Urinary bladder (tissue), 4 donors: Measurements from ENCODE around the gene COPS8. TPM values are rescaled to one million over a fixed set of nuclear protein-coding genes. Genes with fewer than 3 reads are reported as not detected.

Experiments used
- DNase-seq: peaks from one replicate; pipeline ENCODE4 v3.0.0-alpha.2; 2015; ENCODE audit errors: extremely low spot score
- H3K27ac ChIP-seq: one replicate; pipeline ENCODE4 v1.5.1; 2013; ENCODE audit warnings: low read depth, mild to moderate bottlenecking, moderate library complexity
- H3K36me3 ChIP-seq: one replicate; pipeline ENCODE4 v1.6.1; 2013; ENCODE audit warnings: mild to moderate bottlenecking, moderate library complexity; ENCODE audit not compliant: insufficient read depth
- H3K4me1 ChIP-seq: one replicate; pipeline ENCODE4 v1.6.1; 2013; ENCODE audit warnings: mild to moderate bottlenecking, moderate library complexity; ENCODE audit not compliant: insufficient read depth
- H3K4me3 ChIP-seq: one replicate; pipeline ENCODE4 v1.5.1; 2013; ENCODE audit warnings: low read depth, low read length
- WGBS: extraction: QIAGEN DNeasy Blood & Tissue Kit; methylation state at CpG from one replicate; pipeline ENCODE4 v1.1.7; 2013; 5-methylcytosine and 5-hydroxymethylcytosine counted together
- polyA plus RNA-seq: library from polyadenylated mRNA; stranded (reverse); fragments of 200-250 nt; gene quantifications from one replicate; pipeline ENCODE4 v1.2.3, GENCODE V29; 2013
- total RNA-seq: library from RNA; depleted of rRNA; stranded (reverse); fragments of >200 nt; gene quantifications from one replicate; pipeline ENCODE4 v1.2.3, GENCODE V29; 2014
- donor health status: healthy with polysubstance abuse.
- donor health status: healthy.

The COPS8 gene
- total and polyA plus RNA-seq, 2 donors, result 58.7 to 97.0 TPM

- H3K36me3 ChIP-seq, result peaks cover 6% of the 10 kb centered on the region
- H3K27ac ChIP-seq, result no peak overlapping the region
- DNase-seq, result no peak
- WGBS, result 88% methylated on average over 4 of the region's 4 CpGs
- H3K4me3 ChIP-seq, result no peak overlapping the region
- H3K4me1 ChIP-seq, result no peaks in the 10 kb centered on the region
These were observed 12.4 kb downstream of the COPS8 start for GRCh38 chr2:237097911-237098702.

GRCh38 chr2:237099804-237100203, 14.1 kb downstream of the COPS8 start:
- no peak for DNase-seq
- no peaks in the 10 kb centered on the region for H3K4me1 ChIP-seq
- H3K27ac ChIP-seq, result no peak overlapping the region
- peaks cover 3% of the 10 kb centered on the region for H3K36me3 ChIP-seq
- H3K4me3 ChIP-seq, result no peak overlapping the region
- WGBS, result 90% methylated on average over 3 of the region's 3 CpGs

- no peaks in the 10 kb centered on the region for H3K4me1 ChIP-seq
- DNase-seq, result no peak
- 92% methylated on average over 6 of the region's 6 CpGs for WGBS
- no peaks in the 10 kb centered on the region for H3K36me3 ChIP-seq
- H3K27ac ChIP-seq, result no peak overlapping the region
- no peak overlapping the region for H3K4me3 ChIP-seq
These were observed 15.7 kb downstream of the COPS8 start for GRCh38 chr2:237101118-237101979.

GRCh38 chr2:237102428-237102827, 16.7 kb downstream of the COPS8 start:
- H3K4me1 ChIP-seq, result no peaks in the 10 kb centered on the region
- 92% methylated on average over 3 of the region's 3 CpGs for WGBS
- no peak overlapping the region for H3K27ac ChIP-seq
- no peak for DNase-seq
- H3K4me3 ChIP-seq, result no peak overlapping the region
- no peaks in the 10 kb centered on the region for H3K36me3 ChIP-seq

GRCh38 chr2:237109421-237109934, 23.8 kb downstream of the COPS8 start:
- Histone ChIP-seq H3K27ac (no peak overlapping the region), H3K4me1 (no peaks in the 10 kb centered on the region), H3K36me3 (no peaks in the 10 kb centered on the region), H3K4me3 (no peak overlapping the region)
- DNase-seq, result no peak
- WGBS, result 95% methylated on average over 4 of the region's 4 CpGs

- no peaks in the 10 kb centered on the region for H3K36me3 ChIP-seq
- no peak overlapping the region for H3K27ac ChIP-seq
- no peak overlapping the region for H3K4me3 ChIP-seq
- no peak for DNase-seq
- H3K4me1 ChIP-seq, result no peaks in the 10 kb centered on the region
- WGBS, result 94% methylated on average over 4 of the region's 4 CpGs
These were observed 27.5 kb downstream of the COPS8 start for GRCh38 chr2:237113026-237113795.

GRCh38 chr2:237115870-237116269, 30.2 kb downstream of the COPS8 start:
- no peaks in the 10 kb centered on the region for H3K36me3 ChIP-seq
- H3K4me1 ChIP-seq, result no peaks in the 10 kb centered on the region
- 99% methylated on average over 3 of the region's 3 CpGs for WGBS
- no peak overlapping the region for H3K27ac ChIP-seq
- no peak for DNase-seq
- no peak overlapping the region for H3K4me3 ChIP-seq

- H3K4me3 ChIP-seq, result no peak overlapping the region
- H3K4me1 ChIP-seq, result no peaks in the 10 kb centered on the region
- 78% methylated on average over 2 of the region's 2 CpGs for WGBS
- DNase-seq, result no peak
- no peaks in the 10 kb centered on the region for H3K36me3 ChIP-seq
- no peak overlapping the region for H3K27ac ChIP-seq
These were observed 30.7 kb downstream of the COPS8 start for GRCh38 chr2:237116431-237116830.

GRCh38 chr2:237118025-237118424, 32.3 kb downstream of the COPS8 start:
- DNase-seq, result no peak
- WGBS, result 63% methylated on average over 1 of the region's 1 CpG
- H3K4me3 ChIP-seq, result no peak overlapping the region
- no peaks in the 10 kb centered on the region for H3K36me3 ChIP-seq
- no peaks in the 10 kb centered on the region for H3K4me1 ChIP-seq
- no peak overlapping the region for H3K27ac ChIP-seq

GRCh38 chr2:237118561-237119155, 33.0 kb downstream of the COPS8 start:
- no peaks in the 10 kb centered on the region for H3K4me1 ChIP-seq
- H3K36me3 ChIP-seq, result no peaks in the 10 kb centered on the region
- WGBS, result 33% methylated on average over 6 of the region's 6 CpGs
- no peak overlapping the region for H3K4me3 ChIP-seq
- no peak for DNase-seq
- H3K27ac ChIP-seq, result no peak overlapping the region

- Histone ChIP-seq H3K4me1 (no peaks in the 10 kb centered on the region), H3K36me3 (no peaks in the 10 kb centered on the region), H3K27ac (no peak overlapping the region), H3K4me3 (no peak overlapping the region)
- WGBS, result 84% methylated on average over 4 of the region's 4 CpGs
- no peak for DNase-seq
These were observed 35.2 kb downstream of the COPS8 start for GRCh38 chr2:237120916-237121315.

- DNase-seq, result no peak
- Histone ChIP-seq H3K4me1 (no peaks in the 10 kb centered on the region), H3K36me3 (no peaks in the 10 kb centered on the region), H3K27ac (no peak overlapping the region), H3K4me3 (no peak overlapping the region)
- WGBS, result 90% methylated on average over 1 of the region's 1 CpG
These were observed 35.6 kb downstream of the COPS8 start for GRCh38 chr2:237121321-237121720.

- 73% methylated on average over 8 of the region's 8 CpGs for WGBS
- no peak overlapping the region for H3K27ac ChIP-seq
- DNase-seq, result no peak
- H3K36me3 ChIP-seq, result no peaks in the 10 kb centered on the region
- H3K4me3 ChIP-seq, result no peak overlapping the region
- H3K4me1 ChIP-seq, result no peaks in the 10 kb centered on the region
These were observed 36.6 kb downstream of the COPS8 start for GRCh38 chr2:237122214-237122666.
